ENCODE results near the gene UNG. TPM values are rescaled to one million over a fixed set of nuclear protein-coding genes. Genes with fewer than 3 reads are reported as not detected.

The UNG gene
- total and polyA plus RNA-seq, 9 of the 15 experiments (the other 6 are each of a cell fraction or from before 2014, with no cell fraction given) = 8.4 to 59.8 (median 41.0) TPM

- TF ChIP-seq CREB3L1 (IDR thresholded peaks at IDR 0.05; ENCODE audit: borderline replicate concordance, low read depth) (peak; percentile 76), TOE1 (IDR thresholded peaks at IDR 0.05; ENCODE audit: borderline replicate concordance) (peak; percentile 77; the same call in 1 of the 2 replicates), TOE1 (CRISPR knock-in tag; IDR thresholded peaks at IDR 0.05; ENCODE audit: borderline replicate concordance, low read depth) (peak; percentile 91; the same call in 1 of the 2 replicates), HDAC1 (IDR thresholded peaks at IDR 0.05) (peak in 1 of 2 experiments; percentile 88; a peak in 2 of 4 replicates), CHD7 (IDR thresholded peaks at IDR 0.05; ENCODE audit: low read depth, low read length) (no peak), DLX4 (CRISPR knock-in tag; IDR thresholded peaks at IDR 0.05) (no peak), KDM4B (IDR thresholded peaks at IDR 0.05; ENCODE audit: borderline replicate concordance in 2 of 2, low read depth in 1 of 2) (peak in 1 of 2 experiments; percentile 77; a peak in 1 of 4 replicates), JUNB (CRISPR knock-in tag; conservative IDR thresholded peaks at IDR 0.05) (no peak)
Observed at GRCh38 chr12:109093022-109093918, 4.1 kb upstream of the UNG start, which contains the start of gene ALKBH2 (continued).

Data from K562 (cell line).